ENCODE data around the gene CELF3.
"Not testable (repeated sequence)": the region's sequence is repeated elsewhere in the genome, so short reads cannot be mapped to it uniquely, and the experiment has no call there.

Gene CELF3

GRCh38 chr1:151737026-151737425 lies 20.4 kb upstream of the CELF3 start:
- H3K27ac ChIP-seq (ENCODE audit: extremely low read depth, low read depth, low read length), result no peak overlapping the region
- ChIA-PET CTCF (interaction anchor here (0.6 to 1.7 kb wide), 3 partner anchors 99 to 299 kb away, joined by 5 to 6 read pairs (median 5); no protein-coding TSS in a partner anchor), POLR2A (no interaction called here)
- no peaks in the 10 kb centered on the region for H3K4me1 ChIP-seq (ENCODE audit: control insufficient read depth, insufficient read depth, low read length)
- no peaks in the 10 kb centered on the region for H3K36me3 ChIP-seq (ENCODE audit: control insufficient read depth in 2 of 2, insufficient read depth in 1 of 2, low read length in 2 of 2)
- H3K9me3 ChIP-seq (ENCODE audit: control insufficient read depth, insufficient read depth, low read depth, low read length), result no peaks in the 10 kb centered on the region
- H3K4me3 ChIP-seq (ENCODE audit: low read depth, low read length), result no peak overlapping the region
- TF ChIP-seq ZBTB8A (tag by site-specific recombination; IDR thresholded peaks at IDR 0.05) (no peak), PATZ1 (tag by site-specific recombination; IDR thresholded peaks at IDR 0.05) (no peak), ZBTB7A (tag by site-specific recombination; IDR thresholded peaks at IDR 0.05; ENCODE audit: low read depth) (no peak), ZBTB11 (tag by site-specific recombination; conservative IDR thresholded peaks at IDR 0.05; ENCODE audit: low read depth) (no peak), ZNF449 (tag by site-specific recombination; IDR thresholded peaks at IDR 0.05) (no peak), ZNF514 (tag by site-specific recombination; IDR thresholded peaks at IDR 0.05) (no peak), PBX3 (CRISPR knock-in tag; IDR thresholded peaks at IDR 0.05) (no peak), ZSCAN18 (tag by site-specific recombination; IDR thresholded peaks at IDR 0.05) (no peak)
- TF ChIP-seq, protein P1, sequence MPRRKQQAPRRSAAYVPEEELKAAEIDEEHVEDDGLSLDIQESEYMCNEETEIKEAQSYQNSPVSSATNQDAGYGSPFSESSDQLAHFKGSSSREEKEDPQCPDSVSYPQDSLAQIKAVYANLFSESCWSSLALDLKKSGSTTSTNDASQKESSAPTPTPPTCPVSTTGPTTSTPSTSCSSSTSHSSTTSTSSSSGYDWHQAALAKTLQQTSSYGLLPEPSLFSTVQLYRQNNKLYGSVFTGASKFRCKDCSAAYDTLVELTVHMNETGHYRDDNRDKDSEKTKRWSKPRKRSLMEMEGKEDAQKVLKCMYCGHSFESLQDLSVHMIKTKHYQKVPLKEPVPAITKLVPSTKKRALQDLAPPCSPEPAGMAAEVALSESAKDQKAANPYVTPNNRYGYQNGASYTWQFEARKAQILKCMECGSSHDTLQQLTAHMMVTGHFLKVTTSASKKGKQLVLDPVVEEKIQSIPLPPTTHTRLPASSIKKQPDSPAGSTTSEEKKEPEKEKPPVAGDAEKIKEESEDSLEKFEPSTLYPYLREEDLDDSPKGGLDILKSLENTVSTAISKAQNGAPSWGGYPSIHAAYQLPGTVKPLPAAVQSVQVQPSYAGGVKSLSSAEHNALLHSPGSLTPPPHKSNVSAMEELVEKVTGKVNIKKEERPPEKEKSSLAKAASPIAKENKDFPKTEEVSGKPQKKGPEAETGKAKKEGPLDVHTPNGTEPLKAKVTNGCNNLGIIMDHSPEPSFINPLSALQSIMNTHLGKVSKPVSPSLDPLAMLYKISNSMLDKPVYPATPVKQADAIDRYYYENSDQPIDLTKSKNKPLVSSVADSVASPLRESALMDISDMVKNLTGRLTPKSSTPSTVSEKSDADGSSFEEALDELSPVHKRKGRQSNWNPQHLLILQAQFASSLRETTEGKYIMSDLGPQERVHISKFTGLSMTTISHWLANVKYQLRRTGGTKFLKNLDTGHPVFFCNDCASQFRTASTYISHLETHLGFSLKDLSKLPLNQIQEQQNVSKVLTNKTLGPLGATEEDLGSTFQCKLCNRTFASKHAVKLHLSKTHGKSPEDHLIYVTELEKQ (tag by site-specific recombination; IDR thresholded peaks at IDR 0.05; ENCODE audit: borderline replicate concordance), result no peak
- TF ChIP-seq, protein P2, sequence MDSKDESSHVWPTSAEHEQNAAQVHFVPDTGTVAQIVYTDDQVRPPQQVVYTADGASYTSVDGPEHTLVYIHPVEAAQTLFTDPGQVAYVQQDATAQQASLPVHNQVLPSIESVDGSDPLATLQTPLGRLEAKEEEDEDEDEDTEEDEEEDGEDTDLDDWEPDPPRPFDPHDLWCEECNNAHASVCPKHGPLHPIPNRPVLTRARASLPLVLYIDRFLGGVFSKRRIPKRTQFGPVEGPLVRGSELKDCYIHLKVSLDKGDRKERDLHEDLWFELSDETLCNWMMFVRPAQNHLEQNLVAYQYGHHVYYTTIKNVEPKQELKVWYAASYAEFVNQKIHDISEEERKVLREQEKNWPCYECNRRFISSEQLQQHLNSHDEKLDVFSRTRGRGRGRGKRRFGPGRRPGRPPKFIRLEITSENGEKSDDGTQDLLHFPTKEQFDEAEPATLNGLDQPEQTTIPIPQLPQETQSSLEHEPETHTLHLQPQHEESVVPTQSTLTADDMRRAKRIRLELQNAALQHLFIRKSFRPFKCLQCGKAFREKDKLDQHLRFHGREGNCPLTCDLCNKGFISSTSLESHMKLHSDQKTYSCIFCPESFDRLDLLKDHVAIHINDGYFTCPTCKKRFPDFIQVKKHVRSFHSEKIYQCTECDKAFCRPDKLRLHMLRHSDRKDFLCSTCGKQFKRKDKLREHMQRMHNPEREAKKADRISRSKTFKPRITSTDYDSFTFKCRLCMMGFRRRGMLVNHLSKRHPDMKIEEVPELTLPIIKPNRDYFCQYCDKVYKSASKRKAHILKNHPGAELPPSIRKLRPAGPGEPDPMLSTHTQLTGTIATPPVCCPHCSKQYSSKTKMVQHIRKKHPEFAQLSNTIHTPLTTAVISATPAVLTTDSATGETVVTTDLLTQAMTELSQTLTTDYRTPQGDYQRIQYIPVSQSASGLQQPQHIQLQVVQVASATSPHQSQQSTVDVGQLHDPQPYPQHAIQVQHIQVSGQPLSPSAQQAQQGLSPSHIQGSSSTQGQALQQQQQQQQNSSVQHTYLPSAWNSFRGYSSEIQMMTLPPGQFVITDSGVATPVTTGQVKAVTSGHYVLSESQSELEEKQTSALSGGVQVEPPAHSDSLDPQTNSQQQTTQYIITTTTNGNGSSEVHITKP (tag by site-specific recombination; IDR thresholded peaks at IDR 0.05), result no peak

DNA sequence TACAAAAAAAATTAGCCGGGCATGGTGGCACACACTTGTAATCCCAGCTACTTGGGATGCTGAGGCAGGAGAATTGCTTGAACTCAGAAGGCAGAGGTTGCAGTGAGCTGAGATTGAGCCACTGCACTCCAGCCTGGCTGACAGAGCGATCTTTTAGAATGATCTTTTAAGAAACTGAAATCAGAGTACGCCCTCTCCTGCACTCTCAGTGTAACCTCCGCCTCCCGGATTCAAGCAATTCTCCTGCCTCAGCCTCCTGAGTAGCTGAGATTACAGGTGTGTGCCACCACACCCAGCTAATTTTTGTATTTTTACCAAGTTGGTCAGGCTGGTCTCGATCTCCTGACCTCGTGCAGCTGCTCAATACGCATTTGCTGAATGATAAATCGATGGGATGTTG lies 17.4 kb upstream of the CELF3 start:
- H3K36me3 ChIP-seq (ENCODE audit: control insufficient read depth in 2 of 2, insufficient read depth in 1 of 2, low read length in 2 of 2); POLR2A ChIA-PET: not testable (repeated sequence)
- CTCF ChIA-PET, result interaction anchor here (0.8 to 2.9 kb wide), 29 partner anchors 7 to 393 kb away, joined by 3 to 34 read pairs (median 5); partner anchors contain the start of genes RIIAD1 and TUFT1

More for the DNA sequence above, 17.4 kb upstream of the CELF3 start:
- not testable (repeated sequence) for H3K4me3 ChIP-seq (ENCODE audit: low read depth, low read length); H3K4me1 ChIP-seq (ENCODE audit: control insufficient read depth, insufficient read depth, low read length); H3K9me3 ChIP-seq (ENCODE audit: control insufficient read depth, insufficient read depth, low read depth, low read length); H3K27ac ChIP-seq (ENCODE audit: extremely low read depth, low read depth, low read length)
